Stimulated activated CD4-positive, alpha-beta T cell treated with anti-CD3 and anti-CD28 coated beads, Interleukin-2, amount 100 ng/mL, for 24 hours (primary cell): ENCODE data around the gene MSANTD1.

Experiments
- DNase-seq, 2 donors: peaks; one replicate each; pipeline ENCODE4 v3.0.0-alpha.2; 2020

The MSANTD1 gene

DNA sequence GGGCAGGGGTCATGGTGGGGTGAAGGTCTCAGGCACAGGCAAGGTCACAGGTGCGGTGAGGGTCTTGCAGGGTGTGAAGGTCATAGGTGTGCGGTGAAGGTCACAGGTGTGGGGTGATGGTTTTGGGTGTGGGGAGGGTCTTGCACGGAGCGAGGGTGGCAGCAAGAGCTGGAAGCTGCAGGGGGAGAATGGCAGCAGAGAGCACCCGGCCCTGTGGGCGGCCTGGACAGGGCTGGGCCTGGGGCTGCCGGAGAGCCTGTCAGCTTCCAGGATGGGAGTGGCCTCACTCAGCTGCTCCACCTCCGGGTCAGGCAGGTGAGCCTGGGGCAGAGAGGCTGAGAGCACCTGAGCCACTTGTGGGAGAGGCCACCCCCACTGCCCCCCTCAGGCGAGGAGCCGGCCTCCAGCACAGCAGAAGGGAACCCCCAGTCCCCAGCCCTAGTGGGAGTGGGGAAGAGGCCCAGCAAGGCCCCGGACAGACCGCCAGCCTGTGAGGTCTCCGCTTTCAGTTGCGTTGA lies 1.5 kb downstream of the MSANTD1 start:
- no peak for DNase-seq

DNA sequence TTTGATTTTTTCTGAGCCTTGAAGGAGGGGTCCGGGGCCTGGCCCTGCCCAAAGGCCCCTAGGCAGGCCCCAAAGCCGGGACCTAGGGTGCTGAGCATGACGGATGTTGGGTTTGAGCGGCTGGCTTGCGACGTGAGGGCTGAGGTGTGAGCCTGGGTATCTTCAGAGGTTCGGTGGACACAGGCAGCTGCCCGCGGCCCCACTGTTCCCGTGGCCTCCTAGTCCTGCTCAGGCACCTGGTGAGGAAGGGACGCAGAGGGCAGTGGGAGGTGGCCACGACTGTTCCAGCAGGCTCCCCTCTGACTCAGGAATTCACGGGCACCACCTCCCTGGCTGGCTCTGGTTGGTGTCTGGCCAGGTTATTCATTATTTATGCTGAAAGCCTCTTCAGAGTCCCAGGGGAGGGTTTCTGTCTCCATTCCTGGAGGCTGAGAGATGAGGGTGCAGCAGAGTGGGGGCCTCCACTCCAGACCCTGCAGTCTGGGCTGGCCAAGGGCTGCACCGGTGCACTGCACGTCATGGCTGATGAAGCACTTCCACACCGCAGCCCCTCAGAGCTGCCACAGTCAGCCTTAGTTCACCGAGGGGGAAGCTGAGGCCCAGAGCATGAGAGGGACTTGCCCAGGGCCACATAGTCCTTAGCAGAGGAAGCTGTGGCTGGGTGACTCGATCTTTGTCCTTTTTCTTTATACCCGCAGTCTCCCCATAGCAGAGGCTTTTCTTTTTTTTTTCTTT lies 2.2 kb downstream of the MSANTD1 start:
- DNase-seq = no peak

- no peak for DNase-seq
These were observed 2.9 kb downstream of the MSANTD1 start for GRCh38 chr4:3251691-3252479.

GRCh38 chr4:3252480-3252828 lies 3.5 kb downstream of the MSANTD1 start:
- DNase-seq = no peak

DNA sequence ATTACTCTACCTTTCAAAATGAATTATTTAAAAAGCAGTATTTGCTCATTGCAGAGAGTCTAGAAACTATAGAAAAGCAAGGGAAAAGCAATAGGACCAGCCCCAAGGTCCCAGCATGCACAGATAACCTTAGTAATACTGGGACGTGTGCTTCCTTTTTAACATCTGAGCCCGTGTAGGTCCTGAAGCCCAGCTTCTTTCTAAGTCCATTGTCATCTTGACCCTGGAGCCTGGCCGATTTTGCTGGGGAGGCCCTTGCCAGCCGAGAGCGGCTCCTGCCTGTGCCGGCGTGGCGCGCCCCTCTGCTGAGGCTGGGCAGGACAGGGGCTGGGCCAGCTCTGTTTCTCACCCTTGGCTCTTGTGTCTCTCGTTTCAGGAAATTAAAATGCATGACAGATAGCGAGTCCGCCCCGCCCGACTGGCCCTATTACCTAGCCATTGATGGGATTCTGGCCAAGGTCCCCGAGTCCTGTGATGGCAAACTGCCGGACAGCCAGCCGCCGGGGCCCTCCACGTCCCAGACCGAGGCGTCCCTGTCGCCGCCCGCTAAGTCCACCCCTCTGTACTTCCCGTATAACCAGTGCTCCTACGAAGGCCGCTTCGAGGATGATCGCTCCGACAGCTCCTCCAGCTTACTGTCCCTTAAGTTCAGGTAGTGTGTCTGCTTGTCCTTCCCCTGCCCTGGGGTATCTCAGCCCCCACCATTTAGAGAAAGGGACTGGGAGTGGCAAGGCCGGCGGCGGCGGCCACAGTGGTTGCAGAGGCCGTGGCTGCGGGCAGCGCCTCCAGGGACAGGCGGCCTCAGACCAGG lies 4.1 kb downstream of the MSANTD1 start:
- DNase-seq = no peak

DNA sequence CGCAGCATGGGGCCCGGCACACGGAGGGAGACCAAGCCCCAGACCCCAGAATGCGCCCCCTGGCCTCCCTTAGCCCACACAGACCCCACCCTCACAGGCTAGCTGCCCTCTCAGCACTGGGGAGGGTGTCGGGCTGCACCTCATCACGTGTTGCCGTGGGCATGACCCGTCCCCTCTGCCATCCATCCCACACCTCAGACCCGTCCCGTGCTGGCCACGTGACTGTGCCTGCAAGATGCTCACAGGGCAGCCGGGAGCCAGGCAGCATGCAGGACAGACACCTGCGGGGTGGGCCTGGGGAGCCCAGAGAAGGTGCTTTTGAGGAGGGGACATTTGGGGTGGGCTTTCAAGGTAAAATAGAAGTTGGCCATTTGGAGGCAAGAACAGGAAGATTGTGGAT lies 4.8 kb downstream of the MSANTD1 start:
- no peak for DNase-seq

DNA sequence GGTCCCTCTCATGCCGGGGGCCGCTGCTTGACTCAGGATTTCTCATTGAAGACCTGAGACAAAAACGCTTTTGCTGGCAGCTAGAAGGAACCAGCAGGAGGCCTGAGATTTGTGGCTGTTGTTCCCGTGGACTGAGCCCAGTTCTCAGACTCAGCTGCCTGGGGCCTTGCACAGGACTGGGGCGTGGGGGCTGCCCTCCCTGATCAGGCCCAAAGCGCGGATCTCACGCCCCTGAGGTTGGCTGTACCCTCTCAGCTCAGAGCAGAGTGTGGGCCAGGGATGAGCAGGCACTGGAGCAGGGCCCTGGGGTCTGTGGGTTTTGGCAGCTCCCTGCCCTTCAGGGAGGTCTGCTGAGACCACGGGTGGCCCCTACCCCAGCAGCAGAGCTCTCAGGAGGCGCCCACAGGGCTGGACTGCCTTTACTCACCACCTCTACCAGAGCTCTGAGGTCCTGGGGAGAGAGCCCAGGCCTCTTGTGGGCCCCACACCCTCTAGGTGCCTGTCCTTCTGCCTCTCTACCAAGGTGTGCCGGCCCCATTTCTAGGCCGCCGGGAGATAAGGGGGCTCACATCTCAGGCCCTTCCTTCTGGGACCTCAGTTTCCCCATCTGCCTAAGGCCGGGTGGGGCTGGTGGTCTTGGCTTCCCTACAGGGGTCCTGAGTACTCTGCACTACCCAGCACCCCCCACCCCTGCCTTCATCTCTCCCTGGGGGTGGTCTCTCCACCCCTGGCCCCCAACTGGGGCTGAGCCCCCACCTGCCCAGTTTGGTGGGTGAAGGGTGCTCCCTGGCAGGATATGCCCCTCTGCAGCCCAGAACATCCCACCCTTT lies 5.6 kb downstream of the MSANTD1 start:
- DNase-seq = no peak

DNA sequence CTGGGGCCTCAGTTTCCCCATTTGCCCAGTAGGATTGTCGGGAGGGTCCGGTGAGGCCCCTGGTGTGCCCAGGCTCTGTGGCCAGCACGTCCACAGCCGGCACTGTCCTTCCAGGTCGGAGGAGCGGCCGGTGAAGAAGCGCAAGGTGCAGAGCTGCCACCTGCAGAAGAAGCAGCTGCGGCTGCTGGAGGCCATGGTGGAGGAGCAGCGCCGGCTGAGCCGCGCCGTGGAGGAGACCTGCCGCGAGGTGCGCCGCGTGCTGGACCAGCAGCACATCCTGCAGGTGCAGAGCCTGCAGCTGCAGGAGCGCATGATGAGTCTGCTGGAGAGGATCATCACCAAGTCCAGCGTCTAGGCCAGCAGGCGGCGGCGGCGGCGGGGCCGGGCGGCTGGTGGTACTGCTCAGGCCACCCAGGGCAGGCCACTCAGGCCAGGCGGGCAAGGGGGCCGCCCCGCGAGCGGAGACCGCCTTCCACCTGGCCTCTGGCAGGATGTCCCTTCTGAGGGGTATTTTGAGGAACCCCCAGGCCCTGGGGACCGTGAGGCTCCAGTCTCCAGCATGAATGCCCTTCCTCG lies 6.7 kb downstream of the MSANTD1 start:
- no peak for DNase-seq

- DNase-seq = no peak
These were observed 7.5 kb downstream of the MSANTD1 start for GRCh38 chr4:3256230-3257102.

GRCh38 chr4:3257103-3257555 lies 8.2 kb downstream of the MSANTD1 start:
- no peak for DNase-seq

DNA sequence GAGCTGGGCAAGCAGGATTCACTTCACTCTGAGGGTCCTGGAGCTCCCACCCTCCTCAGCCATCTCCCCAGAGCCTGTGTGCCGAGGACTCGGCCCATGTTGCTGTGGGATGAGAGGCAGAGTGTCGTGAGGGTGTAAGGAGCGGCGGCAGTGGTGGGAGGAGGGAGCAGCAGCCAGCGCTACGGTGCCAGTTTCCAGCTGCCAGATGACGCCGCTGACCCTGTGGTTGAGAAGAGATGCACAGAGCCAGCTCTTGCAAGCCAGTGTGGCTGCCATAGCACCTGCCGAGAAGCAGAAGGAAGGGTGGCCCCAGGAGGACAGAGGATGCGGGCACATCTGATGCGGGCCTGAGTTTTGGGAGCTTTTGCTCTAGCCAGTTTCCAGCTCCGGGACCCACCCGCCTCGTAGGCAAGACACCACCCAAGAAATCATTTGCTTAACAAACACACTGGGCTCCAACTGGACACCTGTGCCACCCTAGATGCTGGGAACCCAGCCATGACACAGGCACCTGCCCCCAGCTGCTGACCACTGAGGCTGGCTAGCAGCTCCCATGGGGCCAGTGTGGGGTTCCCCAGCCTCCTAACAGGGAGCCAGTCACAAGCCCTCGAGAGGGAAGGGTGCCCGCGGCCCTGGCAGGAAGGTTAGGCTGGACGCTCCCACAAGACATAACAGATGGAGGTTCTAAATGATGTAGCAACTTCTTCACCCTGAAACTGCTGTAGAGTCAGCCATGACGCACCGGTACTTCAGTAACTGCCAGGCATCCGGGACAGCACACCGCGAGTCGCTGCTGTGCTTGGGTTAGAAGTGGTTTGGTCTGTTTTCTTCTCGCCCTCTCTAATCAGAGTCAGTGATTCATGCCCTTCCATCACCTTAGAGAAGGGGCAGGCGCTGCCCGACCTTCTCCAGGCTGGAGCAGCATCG lies 8.9 kb downstream of the MSANTD1 start:
- no peak for DNase-seq

DNA sequence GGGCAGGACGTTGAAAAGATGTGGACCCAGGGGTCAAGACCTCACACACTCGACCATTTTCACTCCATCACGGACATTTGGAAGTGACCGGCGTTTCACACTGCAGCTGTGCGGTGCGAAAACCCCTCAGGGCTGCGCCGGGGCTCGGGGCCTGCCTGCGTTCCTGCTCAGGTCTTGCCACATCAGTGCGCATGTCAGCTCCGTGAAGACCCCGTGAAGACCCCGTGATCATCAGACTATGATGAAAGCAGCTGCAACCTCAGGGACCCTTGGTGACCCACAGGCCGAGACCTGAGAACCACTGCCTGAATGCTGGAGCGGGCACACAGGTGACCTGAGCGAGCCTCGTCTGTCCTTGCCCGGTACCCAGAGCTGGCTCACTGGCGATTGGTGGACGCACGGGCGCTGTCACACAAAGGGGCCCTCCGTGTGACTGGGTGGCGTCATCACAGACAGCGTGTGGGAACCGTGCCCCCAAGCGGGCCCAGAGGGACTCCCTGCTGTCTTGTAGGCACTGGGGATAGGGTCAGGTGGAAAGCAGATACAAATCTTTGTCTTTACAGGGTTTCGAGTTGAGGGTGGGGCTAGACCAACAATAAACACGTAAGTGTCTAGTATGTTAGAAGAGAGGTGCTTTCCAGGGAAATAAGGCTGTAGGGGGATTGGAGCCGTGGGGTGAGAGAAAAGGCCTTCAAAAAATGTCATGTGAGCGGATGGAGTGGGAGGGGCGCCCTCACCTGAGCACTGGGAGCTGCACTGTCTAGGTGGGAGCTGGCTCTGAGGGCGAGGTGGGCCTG lies 12.7 kb downstream of the MSANTD1 start:
- no peak for DNase-seq

- no peak for DNase-seq
These were observed 13.5 kb downstream of the MSANTD1 start for GRCh38 chr4:3262208-3263052.

DNA sequence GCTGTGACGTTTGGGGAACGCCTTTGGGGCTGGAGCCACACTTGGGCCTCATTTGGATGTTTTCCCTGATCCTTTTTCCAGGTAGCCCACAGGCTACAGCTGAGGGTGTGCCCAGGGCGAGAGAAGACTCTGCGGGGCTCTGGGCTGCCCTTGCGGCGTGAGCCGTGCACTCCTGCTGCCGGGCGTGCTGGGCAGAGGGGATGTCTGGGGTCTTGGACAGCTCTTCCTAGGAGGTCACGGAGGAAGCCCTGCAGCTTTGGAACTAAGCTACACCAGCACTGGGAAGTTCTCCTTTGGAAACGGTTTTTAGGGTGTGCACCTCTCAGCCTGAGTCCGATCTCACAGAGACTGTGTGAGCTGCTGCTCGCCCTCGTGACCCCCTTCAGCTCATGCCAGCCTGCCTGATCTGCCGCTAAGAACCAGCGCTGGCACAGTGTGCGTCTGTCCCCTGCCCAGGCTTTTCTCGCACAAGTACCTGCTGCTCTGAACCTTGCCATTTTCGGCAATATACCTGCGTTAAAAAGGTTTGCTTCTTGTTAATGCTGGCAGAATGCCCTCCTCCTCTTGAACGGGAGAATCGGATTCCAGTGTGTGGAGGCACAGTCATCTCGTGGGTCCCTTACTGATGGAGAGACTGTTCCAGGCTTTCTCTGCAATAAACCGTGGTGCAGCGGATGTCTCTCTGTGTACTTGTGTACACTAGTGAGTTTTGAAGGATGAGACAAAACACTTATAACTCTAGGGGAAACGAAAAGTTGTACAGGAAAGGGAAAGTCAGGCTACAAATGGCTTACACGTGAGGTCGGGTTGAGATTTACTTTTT lies 14.3 kb downstream of the MSANTD1 start:
- no peak for DNase-seq

DNA sequence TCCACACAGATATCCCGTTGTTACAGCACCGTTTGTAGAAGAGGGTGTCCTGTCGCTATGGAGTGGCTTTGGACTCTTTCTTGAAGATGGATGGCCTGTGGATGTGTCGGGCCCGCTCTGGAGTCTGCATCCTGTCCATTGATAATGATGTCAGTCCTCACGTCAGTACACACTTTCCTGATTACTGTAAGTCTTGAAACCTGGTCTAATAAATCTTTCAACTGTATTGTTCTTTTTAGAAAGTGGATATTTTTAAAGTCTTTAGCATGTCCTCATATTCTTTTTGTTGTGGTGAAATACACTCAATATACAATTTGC lies 14.9 kb downstream of the MSANTD1 start:
- no peak for DNase-seq

GRCh38 chr4:3266076-3266475 lies 17.1 kb downstream of the MSANTD1 start:
- DNase-seq = no peak
